WI38 (cell line): ENCODE data around the gene TSPAN7.

Experiments
- H3K4me3 ChIP-seq: 2 replicates; pipeline ENCODE4 v1.5.1; 2011; ENCODE audit warnings: low read depth, mild to moderate bottlenecking, control low read depth, low read length
- TF ChIP-seq, protein P1 (sequence below): IDR thresholded peaks from 2 replicates; pipeline ENCODE4 v1.5.1; 2012; ENCODE audit warnings: low read depth, mild to moderate bottlenecking, control low read depth, low read length

TSPAN7 gene

GRCh38 chrX:38627683-38628082 is 66.3 kb downstream of the TSPAN7 start:
- H3K4me3 ChIP-seq, result no peak overlapping the region
- TF ChIP-seq, protein P1, sequence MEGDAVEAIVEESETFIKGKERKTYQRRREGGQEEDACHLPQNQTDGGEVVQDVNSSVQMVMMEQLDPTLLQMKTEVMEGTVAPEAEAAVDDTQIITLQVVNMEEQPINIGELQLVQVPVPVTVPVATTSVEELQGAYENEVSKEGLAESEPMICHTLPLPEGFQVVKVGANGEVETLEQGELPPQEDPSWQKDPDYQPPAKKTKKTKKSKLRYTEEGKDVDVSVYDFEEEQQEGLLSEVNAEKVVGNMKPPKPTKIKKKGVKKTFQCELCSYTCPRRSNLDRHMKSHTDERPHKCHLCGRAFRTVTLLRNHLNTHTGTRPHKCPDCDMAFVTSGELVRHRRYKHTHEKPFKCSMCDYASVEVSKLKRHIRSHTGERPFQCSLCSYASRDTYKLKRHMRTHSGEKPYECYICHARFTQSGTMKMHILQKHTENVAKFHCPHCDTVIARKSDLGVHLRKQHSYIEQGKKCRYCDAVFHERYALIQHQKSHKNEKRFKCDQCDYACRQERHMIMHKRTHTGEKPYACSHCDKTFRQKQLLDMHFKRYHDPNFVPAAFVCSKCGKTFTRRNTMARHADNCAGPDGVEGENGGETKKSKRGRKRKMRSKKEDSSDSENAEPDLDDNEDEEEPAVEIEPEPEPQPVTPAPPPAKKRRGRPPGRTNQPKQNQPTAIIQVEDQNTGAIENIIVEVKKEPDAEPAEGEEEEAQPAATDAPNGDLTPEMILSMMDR, result peak; percentile 39; the same call in 1 of the 2 replicates

- TF ChIP-seq, protein P1, result no peak
- no peak overlapping the region for H3K4me3 ChIP-seq
Measured at GRCh38 chrX:38628587-38628986, 67.2 kb downstream of the TSPAN7 start.

DNA sequence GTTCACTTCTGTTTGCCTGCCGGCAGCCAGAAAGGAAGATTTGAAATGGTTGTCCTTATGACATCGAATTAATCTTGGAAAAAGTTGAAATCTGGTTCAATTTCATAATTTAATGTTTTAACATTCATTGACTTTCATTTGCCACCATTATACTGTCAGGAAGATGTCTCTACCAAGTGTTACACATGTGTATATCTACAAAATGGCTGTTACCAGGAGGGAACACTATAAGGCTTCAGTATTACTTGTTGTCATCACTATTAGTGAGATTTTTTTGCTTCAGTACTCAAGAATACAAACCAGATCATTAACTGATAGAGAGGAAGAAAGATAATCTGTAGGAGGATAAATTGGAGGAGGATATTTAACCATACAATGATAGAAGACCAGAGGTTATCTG is 71.2 kb downstream of the TSPAN7 start:
- TF ChIP-seq, protein P1, result no peak

GRCh38 chrX:38634665-38635064 is 73.3 kb downstream of the TSPAN7 start:
- no peak overlapping the region for H3K4me3 ChIP-seq
- TF ChIP-seq, protein P1, result no peak

More for the DNA sequence above, 71.2 kb downstream of the TSPAN7 start:
- no peak overlapping the region for H3K4me3 ChIP-seq

GRCh38 chrX:38636949-38637819 is 75.8 kb downstream of the TSPAN7 start:
- H3K4me3 ChIP-seq, result no peak overlapping the region
- TF ChIP-seq, protein P1, result no peak

- TF ChIP-seq, protein P1, result no peak
- no peak overlapping the region for H3K4me3 ChIP-seq
Measured at GRCh38 chrX:38638952-38639529, 77.7 kb downstream of the TSPAN7 start.

GRCh38 chrX:38639730-38640129 is 78.4 kb downstream of the TSPAN7 start:
- TF ChIP-seq, protein P1, result no peak
- no peak overlapping the region for H3K4me3 ChIP-seq
